ENCODE measurements around the gene INTS4. TPM values are rescaled to one million over a fixed set of nuclear protein-coding genes. Genes with fewer than 3 reads are reported as not detected.
"Not testable (repeated sequence)": the region's sequence is repeated elsewhere in the genome, so short reads cannot be mapped to it uniquely, and the experiment has no call there.

INTS4 gene
- total RNA-seq, 1 donor from 2014 or later = 15.6 TPM

GRCh38 chr11:78027759-78028158, 33.3 kb upstream of the INTS4 start:
- DNase-seq (ENCODE audit: missing footprints) (no peak), ATAC-seq (no peak)
- intact Hi-C loops (cut with DNase I) = no loop called here

DNA sequence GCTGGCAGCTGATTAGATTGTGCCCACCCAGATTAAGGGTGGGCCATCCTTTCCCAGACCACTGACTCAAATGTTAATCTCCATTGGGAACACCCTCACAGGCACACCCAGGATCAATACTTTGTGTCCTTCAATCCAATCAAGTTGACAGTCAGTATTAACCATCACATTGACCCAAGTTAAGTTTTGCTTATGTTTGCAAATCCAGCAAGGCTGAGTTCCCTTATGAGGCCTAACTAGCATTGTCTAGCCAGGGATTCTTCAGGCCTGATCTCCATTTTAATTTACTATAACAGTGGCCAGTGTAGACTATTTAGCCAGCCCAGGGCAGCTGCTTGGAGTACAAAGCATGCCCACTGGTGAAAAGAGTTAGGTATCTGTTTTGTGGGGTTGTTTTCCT, 30.9 kb upstream of the INTS4 start:
- intact Hi-C loops (cut with DNase I) = no loop called here
- DNase-seq (ENCODE audit: missing footprints) = no peak
- ATAC-seq = no peak

GRCh38 chr11:78023426-78023825, 29.0 kb upstream of the INTS4 start:
- DNase-seq (ENCODE audit: missing footprints) (no peak), ATAC-seq (no peak)
- intact Hi-C loops (cut with DNase I) = no loop called here

- ATAC-seq (peak; percentile 65), DNase-seq (ENCODE audit: missing footprints) (no peak)
- intact Hi-C loops (cut with DNase I) = no loop called here
Measured at GRCh38 chr11:78022397-78023396, 28.2 kb upstream of the INTS4 start, which contains the start of gene KCTD14. Gene KCTD14, minus strand, starts transcription at chr11:78023276. Its CDS starts 27 bp downstream, at chr11:78023249.

DNA sequence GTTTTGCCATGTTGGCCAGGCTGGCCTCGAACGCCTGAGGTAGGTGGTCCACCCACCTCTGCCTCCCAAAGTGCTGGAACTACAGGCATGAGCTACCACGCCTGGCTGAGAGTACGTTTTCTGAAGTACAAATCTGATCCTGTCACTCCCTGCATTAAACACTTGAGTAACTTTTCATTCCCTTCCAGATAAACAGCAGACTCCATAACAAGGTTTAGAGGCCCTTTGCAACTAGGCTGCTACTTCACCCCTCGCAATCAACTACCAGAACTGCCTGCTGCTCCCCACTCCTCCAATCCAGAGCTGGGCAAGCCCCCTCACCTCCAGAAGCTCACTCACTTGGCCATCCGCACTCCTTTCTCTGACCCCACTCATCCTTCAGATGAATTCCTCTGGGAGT, 27.1 kb upstream of the INTS4 start:
- intact Hi-C loops (cut with DNase I) = no loop called here
- no peak for ATAC-seq
- DNase-seq (ENCODE audit: missing footprints) = no peak

- intact Hi-C loops (cut with DNase I) = no loop called here
- ATAC-seq = no peak
- DNase-seq (ENCODE audit: missing footprints) = no peak
Measured at GRCh38 chr11:78020246-78020645, 25.8 kb upstream of the INTS4 start.

GRCh38 chr11:78019808-78020207, 25.3 kb upstream of the INTS4 start:
- intact Hi-C loops (cut with DNase I) = no loop called here
- DNase-seq (ENCODE audit: missing footprints) = no peak
- ATAC-seq = no peak

GRCh38 chr11:78015878-78016277, 21.4 kb upstream of the INTS4 start:
- ATAC-seq (no peak), DNase-seq (ENCODE audit: missing footprints) (no peak)
- intact Hi-C loops (cut with DNase I) = no loop called here

DNA sequence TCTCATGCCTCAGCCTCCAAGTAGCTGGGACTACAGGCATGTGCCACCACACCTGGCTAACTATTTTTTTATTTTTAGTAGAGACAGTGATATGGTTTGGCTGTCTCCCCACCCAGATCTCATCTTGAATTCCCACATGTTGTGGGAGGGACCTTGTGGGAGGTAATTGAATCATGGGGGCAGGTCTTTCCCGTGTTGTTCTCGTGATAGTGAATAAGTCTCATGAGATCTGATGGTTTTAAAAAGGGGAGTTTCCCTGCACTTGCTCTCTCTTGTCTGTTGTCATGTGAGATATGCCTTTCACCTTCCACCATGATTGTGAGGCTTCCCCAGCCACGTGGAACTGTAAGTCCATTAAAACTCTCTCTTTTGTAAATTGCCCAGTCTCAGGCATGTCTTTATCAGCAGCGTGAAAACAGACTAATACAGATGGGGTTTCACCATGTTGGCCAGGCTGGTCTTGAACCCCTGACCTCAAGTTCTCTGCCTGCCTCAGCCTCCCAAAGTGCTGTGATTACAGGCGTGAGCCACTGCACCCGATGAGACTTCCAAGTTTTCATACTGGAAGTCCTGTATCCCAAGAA, 20.6 kb upstream of the INTS4 start:
- ATAC-seq; intact Hi-C loops (cut with DNase I); DNase-seq (ENCODE audit: missing footprints): not testable (repeated sequence)

- DNase-seq (ENCODE audit: missing footprints) (no peak), ATAC-seq (no peak)
- intact Hi-C loops (cut with DNase I) = no loop called here
Measured at GRCh38 chr11:78011301-78011700, 16.8 kb upstream of the INTS4 start.

GRCh38 chr11:78010755-78011154, 16.3 kb upstream of the INTS4 start:
- ATAC-seq = no peak

DNA sequence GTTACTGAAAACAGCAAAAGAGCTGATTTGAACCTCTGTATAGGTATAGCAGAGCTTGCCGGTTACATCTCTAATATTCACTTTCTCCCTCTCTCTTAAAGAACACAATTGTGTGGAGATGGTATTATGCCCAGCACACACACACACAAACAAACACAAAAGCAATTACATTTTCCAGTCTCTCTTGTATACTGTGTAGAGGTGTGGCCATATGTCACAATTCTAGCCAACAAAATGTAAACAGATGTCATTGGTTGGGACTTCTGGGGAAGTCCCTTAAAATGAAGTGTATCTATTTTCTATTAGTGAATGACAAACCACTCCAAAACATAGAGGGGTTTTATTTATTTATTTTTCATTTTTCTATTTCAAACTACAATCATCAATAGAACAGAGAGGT, 15.8 kb upstream of the INTS4 start:
- no peak for ATAC-seq
- intact Hi-C loops (cut with DNase I) = no loop called here
- DNase-seq (ENCODE audit: missing footprints) = no peak

More at GRCh38 chr11:78010755-78011154, 16.3 kb upstream of the INTS4 start:
- DNase-seq (ENCODE audit: missing footprints) = no peak
- intact Hi-C loops (cut with DNase I) = no loop called here

- ATAC-seq (no peak), DNase-seq (ENCODE audit: missing footprints) (no peak)
- intact Hi-C loops (cut with DNase I) = no loop called here
Measured at GRCh38 chr11:78009062-78009461, 14.6 kb upstream of the INTS4 start.

- ATAC-seq = peak; percentile 46
- no peak for DNase-seq (ENCODE audit: missing footprints)
- intact Hi-C loops (cut with DNase I) = no loop called here
Measured at GRCh38 chr11:78000193-78000592, 5.7 kb upstream of the INTS4 start.

GRCh38 chr11:77999446-78000030, 5.1 kb upstream of the INTS4 start:
- ATAC-seq (no peak), DNase-seq (ENCODE audit: missing footprints) (no peak)
- intact Hi-C loops (cut with DNase I) = loop anchor here (5.0 kb wide), 1 partner anchor 48 kb away; no protein-coding TSS in a partner anchor

- no peak for DNase-seq (ENCODE audit: missing footprints)
- no peak for ATAC-seq
- intact Hi-C loops (cut with DNase I) = loop anchor here (1.0 to 2.0 kb wide), 2 partner anchors 85 to 173 kb away; partner anchors contain the start of genes AAMDC, NDUFC2 and RSF1
Measured at GRCh38 chr11:77993902-77994301, 566 bp downstream of the INTS4 start.

DNA sequence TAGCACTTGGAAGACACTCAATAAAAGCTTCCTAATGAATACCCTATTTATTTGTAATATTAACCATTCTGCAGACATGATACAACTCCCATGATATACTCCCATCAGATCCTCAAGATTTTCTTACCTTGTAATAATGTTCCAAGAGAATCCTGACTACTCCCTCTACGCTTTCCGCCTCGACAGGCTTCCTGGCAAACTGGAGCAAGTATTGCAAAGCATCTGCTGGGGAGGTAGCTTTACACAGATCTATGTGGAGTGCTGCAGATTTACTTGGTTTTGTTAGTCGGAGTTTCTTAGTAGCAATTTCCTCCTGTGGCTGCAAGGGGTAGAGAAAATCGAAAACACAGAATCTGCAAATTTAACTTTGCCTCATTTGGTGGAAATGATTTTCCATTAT, 3.5 kb downstream of the INTS4 start:
- intact Hi-C loops (cut with DNase I) = no loop called here
- DNase-seq (ENCODE audit: missing footprints) (no peak), ATAC-seq (no peak)

DNA sequence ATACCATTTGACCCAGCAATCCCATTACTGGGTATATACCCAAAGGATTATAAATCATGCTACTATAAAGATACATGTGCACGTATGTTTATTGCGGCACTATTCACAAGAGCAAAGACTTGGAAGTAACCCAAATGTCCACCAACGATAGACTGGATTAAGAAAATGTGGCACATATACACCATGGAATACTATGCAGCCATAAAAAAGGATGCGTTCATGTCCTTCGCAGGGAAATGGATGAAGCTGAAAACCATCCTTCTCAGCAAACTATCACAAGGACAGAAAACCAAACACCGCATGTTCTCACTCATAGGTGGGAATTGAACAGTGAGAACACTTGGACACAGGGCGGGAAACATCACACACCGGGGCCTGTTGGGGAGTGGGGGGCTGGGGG, 8.0 kb downstream of the INTS4 start:
- DNase-seq (ENCODE audit: missing footprints); intact Hi-C loops (cut with DNase I); ATAC-seq: not testable (repeated sequence)

- DNase-seq (ENCODE audit: missing footprints) (no peak), ATAC-seq (no peak)
- intact Hi-C loops (cut with DNase I) = no loop called here
Measured at GRCh38 chr11:77981346-77981947, 13.0 kb downstream of the INTS4 start.

Measured in Right ventricle myocardium inferior (tissue), 1 donor.